NCI-H446 treated with DMSO at 0.1 percent for 48 hours (cell line): ENCODE results near the gene CD207.
"Not testable (repeated sequence)": the region's sequence is repeated elsewhere in the genome, so short reads cannot be mapped to it uniquely, and the experiment has no call there.

Experiments
- DNase-seq: peaks from one replicate; lab custom pipeline; 2025; lab: John Stamatoyannopoulos, UW

The CD207 gene

GRCh38 chr2:70835643-70836042, at the start of gene CD207:
TSS of gene CD207 (minus strand) at chr2:70835816. CDS start at chr2:70835776, 40 bp downstream.
- no peak for DNase-seq

GRCh38 chr2:70878543-70878942, 42.9 kb upstream of the CD207 start:
- DNase-seq: not testable (repeated sequence)

DNA sequence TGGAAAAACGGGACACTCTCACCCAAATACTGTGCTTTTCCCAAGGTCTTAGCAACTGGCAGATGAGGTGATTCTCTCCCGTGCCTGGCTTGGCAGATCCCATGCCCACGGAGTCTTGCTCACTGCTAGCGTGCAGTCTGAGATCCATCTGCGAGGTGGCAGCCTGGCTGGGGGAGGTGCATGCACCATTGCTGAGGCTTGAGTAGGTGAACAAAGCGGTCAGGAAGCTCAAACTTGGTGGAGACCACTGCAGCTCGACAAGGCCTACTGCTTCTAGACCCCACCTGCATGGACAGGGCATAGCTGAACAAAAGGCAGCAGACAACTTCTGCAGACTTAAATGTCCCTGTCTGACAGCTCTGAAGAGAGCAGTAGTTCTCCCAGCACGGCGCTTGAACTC, 40.5 kb upstream of the CD207 start:
- not testable (repeated sequence) for DNase-seq

DNA sequence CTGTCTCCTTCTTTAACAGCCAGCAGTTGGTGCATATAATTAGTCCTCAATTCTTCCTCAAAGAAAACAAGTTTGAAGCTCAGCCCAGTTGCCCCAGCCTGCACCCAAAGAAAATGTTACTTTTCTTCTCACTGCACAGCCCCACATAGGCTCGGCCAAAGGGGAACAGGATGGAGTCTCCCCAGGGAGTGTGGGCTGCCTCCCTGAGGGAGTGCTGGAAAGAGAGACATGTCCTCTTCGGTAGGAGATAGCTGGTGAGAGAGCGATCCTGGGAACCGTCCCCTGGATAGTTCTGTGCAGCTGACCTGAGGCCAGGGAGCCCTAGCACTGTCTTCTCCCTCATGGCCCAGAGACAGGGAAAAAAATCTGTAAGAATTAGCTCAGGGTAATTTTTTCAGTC, 37.9 kb upstream of the CD207 start:
- no peak for DNase-seq

GRCh38 chr2:70871398-70872211, 36.0 kb upstream of the CD207 start:
- DNase-seq: peak; percentile 23

GRCh38 chr2:70870790-70871189, 35.2 kb upstream of the CD207 start:
- no peak for DNase-seq

DNA sequence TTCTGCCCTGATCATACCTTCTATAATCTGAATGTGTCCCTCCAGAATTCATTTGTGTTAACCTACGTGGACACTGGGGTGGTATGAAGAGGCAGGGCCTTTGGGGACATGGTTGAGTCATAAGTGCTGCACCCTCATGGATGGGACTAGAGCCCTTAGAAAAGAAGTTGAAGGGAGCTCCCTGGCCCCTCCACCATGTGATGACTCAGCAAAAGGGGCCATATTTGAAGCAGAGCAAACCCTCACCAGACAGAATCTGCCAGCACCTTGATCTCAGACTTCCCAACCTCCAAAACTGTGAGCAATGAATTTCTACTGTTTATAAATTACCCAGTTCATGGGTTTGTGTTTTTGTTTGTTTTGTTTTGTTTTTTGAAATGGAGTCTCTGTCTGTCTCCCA, 33.4 kb upstream of the CD207 start:
- no peak for DNase-seq

DNA sequence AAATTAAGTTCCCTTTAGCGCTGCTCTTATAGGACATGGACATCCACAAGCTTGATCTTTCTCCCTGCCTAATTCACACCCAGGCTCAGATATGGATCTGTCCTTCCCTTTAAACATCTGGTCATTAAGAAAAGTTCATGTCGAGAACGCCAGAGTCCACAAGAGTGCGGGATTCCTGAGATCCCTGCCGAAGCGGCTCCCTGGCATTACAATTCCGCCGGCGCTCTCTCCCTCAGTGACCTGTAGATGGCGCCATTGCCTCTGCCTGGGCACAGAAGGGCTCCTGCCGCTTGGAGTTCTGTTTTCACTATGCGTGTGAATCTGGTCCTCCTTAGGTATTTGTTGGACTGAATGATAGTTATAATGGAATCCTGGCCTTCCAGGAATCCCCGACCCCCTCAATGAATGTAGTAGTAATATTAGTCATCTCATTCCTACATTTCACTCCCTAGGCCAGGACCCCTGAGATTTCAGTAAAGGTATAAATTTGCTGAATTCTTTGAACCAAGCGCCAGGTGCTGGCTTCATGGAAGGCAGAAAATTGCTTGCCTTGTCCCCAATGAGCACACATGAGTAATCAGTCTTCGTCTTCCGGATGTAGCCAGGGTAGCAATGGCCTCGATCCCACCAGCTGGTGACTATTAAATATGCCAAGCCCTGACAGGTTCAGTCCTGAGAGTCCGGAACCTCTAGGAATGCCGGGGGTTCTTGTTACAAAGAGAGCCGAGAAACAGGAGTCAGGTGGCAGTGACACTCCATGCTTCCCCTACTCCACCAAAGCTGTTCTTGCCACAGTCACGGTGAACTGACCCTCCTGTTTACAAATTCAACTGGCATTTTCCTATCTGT, 26.4 kb upstream of the CD207 start:
- peak; percentile 8 for DNase-seq

DNA sequence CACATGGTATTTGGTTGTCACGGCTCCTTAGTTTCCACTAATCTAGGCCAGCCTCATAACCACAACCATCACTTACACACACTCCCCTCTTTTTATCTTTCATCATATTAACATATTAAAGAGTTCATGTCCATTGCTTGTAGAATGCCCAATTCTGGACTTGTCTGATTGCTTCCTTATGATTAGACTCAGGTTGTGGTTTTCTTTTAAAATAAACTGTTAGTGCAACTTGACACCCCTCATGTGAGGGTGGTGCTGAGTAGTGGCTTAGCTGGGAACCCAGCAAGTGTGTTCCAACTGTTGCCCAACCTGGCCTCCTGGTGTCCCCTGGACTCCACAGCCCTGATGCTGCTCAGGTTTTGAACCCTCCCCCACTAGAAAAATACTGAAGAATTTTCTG, 20.1 kb upstream of the CD207 start:
- no peak for DNase-seq

DNA sequence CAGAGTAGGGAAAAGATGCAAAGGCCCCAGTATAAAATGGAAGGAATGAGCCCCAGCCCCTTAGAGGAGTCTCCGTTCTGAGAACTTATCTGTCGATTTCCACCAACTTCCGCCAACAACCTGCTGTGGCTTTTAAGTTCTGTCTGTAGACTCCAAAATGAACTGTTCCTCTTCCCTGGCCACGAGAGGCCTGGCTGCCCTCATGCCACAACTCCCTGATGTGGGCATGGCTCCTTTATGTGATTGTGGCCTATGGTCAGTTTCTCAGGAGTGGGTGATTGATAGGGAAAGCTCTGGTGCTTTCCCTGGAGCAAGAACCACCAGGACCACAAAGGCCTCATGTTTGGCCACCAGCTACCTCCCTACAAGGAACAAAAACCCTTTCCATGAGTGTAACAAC, 18.8 kb upstream of the CD207 start:
- no peak for DNase-seq

- DNase-seq: no peak
Observed at GRCh38 chr2:70852824-70853223, 17.2 kb upstream of the CD207 start.

DNA sequence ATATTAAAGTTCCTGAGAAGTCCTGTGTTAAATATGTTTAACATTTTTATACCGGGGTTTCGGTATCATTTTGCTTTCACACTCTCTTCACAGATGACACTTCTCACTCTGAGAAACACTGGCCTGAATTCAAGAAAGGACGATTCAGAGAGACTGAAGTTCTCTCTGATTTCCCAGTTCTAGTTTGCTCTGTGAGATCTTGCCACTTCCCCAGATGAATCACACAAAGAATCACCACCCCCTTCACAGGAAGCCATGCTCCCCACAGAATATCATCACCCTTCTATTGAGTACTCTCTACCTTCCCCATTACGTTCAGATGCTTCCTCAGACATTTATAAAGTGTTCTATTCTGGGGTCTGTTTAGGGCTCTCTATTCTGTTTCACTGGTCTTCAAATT, 16.1 kb upstream of the CD207 start:
- no peak for DNase-seq

- DNase-seq: no peak
Observed at GRCh38 chr2:70850925-70851324, 15.3 kb upstream of the CD207 start.

DNA sequence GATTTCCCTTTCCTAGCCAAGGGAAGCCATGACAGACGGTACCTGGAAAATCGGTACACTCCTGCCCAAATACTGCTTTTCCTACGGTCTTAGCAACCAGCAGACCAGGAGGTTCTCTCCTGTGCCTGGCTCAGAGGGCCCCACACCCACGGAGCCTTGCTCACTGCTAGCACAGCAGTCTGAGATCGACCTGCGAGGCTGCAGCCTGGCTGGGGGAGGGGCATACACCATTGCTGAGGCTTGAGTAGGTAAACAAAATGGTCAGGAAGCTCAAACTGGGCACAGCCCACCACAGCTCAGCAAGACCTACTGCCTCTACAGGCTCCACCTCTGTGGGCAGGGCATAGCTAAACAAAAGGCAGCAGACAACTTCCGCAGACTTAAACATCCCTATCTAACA, 6.8 kb upstream of the CD207 start:
- DNase-seq: no peak

DNA sequence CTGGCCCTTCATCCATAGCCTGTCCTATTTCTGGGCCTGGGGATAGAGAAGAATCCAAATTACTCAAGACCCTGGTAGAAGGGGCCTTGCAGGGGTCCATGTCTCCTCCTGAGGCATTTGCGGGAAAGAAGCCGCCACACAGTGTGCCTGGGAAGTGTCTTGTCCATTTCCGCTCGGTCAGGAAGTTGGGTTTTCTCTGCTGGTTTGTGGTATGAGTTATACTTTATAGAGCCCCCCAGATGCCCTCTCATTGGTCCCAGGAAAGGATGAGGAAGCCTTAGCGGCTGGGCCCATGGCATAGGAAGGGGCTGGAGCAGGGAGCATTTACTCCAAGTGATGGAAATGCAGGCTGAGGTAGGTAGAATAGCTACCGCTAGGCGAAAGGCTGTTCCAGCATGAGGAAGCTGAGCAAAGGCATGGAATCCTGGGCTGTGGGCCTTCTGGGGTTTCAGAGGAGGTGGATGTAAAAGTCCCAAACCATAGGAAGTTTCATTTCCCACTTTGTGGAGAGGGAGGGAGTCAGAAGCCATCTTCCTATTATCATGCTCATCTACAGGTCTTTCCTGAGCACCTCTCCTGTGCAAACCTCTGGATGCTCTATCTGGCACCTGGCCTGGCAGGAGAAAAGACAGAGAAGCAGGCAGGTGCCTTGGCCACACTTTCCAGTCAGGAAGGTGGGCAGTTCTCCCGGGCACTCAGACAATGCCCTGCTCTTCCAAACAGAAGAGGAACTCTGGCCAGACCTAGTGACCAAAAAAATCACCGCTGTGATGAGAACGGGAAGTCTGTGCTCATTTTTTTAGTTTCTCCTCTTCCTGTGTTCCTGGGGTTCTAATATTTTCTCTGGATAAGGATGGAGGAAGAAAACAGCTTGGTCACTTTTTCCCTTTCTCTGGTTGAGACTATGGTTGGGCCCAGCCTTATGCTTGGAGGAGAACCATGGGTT, 2.6 kb upstream of the CD207 start:
- DNase-seq: no peak

DNA sequence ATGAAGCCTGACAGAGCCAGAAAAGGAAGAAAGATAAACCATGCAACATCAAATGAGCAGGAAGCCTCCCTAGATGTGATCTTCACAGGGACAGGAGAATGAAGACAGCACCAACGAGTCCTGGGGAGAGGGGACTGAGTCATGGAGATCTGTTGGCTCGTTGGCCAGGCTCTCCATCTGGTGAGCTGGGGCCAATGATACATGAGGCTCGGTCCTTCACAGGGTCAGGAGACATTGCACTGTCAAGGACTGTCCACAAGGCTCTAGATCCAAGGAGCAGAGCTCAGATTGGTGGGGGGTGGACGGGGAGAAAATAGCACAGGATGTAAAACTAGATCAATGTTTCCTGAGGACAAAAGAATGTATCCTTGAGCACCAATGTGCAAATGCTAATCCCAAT, 735 bp downstream of the CD207 start:
- no peak for DNase-seq

- DNase-seq: no peak
Observed at GRCh38 chr2:70834106-70834505, 1.5 kb downstream of the CD207 start.

GRCh38 chr2:70833246-70833645, 2.4 kb downstream of the CD207 start:
- no peak for DNase-seq

DNA sequence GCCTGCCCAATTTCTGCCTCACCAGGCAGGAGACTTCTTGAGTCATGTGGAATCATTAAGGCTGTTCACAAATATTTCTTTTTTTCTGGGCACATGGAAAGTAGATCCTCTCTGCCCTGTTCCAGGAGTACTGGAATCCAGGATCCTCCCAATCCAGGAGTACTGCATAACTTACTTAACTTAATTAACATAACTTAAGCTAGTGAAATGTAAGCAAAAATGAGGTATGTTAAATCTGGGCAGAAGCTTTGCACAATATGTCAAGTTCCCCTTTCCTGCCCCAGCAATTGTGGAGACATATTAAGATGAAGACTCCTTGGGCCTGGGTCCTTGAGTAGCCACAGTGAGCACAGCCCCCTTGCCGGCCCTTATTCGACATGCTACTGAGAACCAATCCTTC, 3.2 kb downstream of the CD207 start:
- no peak for DNase-seq

- no peak for DNase-seq
Observed at GRCh38 chr2:70831861-70832260, 3.8 kb downstream of the CD207 start.

- DNase-seq: no peak
Observed at GRCh38 chr2:70830366-70830765, 5.2 kb downstream of the CD207 start.

- DNase-seq: no peak
Observed at GRCh38 chr2:70829916-70830315, 5.7 kb downstream of the CD207 start.
